SH-SY5Y (cell line): ENCODE results near the gene ELOVL6.

Experiments used
- GATA2 ChIP-seq: IDR thresholded peaks from 2 replicates; pipeline ENCODE4 v1.6.1; 2011; ENCODE audit warnings: mild to moderate bottlenecking, low read depth, low read length
- GATA3 ChIP-seq: IDR thresholded peaks from 2 replicates; pipeline ENCODE4 v1.6.1; 2011; ENCODE audit warnings: low read depth, mild to moderate bottlenecking, low read length, moderate library complexity

GRCh38 chr4:110087070-110087708 lies 111.2 kb downstream of the ELOVL6 start:
- no peak for TF ChIP-seq GATA2
- TF ChIP-seq GATA3, result no peak
